HS-27A (cell line): ENCODE data around the gene STX11.
"Not testable (repeated sequence)": the region's sequence is repeated elsewhere in the genome, so short reads cannot be mapped to it uniquely, and the experiment has no call there.

Experiments used
- DNase-seq: peaks from one replicate; pipeline ENCODE4 v3.0.0-alpha.2; 2012; ENCODE audit warnings: low read depth, missing footprints

Gene STX11

GRCh38 chr6:144149894-144150709, at the start of gene STX11:
STX11 (plus strand) TSS chr6:144150517; CDS start chr6:144186628, 36,111 bp downstream.
- peak; percentile 46 for DNase-seq

- no peak for DNase-seq
These were observed 47.2 kb upstream of the STX11 start for GRCh38 chr6:144103026-144103563.

GRCh38 chr6:144104488-144104887, 45.8 kb upstream of the STX11 start:
- DNase-seq: no peak

- DNase-seq: peak; percentile 68
These were observed 45.3 kb upstream of the STX11 start for GRCh38 chr6:144104898-144105487.

DNA sequence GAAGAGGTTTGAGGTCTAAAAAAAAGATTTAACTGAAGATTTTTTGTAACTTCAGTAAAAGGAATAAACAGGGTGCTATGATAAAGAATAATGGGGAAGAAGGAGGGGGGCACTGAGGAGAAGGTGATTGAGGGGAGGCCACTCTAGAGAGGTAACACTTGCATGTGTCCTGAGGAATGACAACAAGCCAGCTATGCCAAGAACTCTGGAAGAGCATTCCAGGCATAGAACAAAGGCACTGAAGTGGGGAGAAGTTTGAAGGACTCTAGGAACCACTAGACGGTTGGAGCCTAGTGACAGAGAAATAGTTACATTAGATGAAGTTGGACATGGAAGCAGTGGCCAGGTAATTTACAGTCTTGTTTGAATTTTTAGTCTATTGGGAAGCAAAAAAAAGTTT, 44.1 kb upstream of the STX11 start:
- no peak for DNase-seq

DNA sequence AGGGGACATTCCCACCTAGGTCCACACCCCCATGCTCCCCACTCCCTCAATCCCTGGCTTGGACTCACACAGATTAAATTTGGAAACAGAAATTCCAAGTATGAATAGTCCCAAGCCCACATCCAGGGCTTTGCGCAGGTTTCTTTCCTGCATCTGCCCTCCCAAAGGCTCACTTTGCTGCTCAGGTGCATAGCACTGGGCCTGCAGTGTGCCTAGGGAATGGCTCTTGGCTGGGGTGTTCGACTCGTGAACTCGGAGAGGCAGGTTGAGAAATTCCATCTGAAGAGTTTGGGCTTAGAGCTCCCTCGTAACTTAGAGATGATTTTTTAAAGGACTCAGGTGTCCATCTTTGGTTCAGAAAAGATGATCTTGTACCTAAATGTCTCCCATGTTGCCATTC, 40.1 kb upstream of the STX11 start:
- DNase-seq: no peak

DNA sequence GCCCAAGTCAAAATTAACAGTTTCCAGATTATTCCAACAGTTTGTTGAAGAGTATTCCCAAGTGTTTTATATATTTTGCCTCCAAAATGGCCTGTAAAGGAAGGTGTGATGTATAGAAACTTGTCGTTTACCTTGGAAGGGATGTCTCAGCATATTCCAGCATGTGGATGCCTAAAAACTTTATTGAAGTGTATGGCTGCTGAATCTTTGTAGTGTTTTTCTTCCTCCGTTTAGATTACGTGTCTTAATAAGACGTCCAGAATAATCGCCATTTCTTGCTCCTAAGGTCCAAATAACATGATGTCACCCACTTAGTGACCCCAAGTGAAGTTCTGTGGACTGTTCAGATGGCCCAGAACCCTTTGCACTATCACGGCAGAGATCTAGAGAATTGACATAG, 37.0 kb upstream of the STX11 start:
- no peak for DNase-seq

DNA sequence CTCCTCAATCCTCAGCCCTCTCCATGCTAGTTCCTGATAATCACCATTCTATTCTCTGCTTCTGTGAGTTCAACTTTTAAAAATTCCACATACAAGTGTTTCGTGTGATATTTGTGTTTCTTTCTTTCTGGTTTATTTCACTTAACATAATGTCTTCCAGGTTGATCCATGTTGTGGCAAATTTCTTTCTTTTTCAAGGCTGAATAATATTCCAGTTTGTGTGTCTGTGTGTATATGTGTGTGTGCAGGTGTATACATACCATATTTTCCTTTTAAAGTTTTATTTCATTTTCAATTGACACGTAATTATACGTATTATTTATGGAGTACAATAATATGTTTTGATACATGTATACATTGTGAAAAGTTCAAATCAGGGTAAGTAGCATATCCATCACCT, 35.1 kb upstream of the STX11 start:
- DNase-seq: no peak

- DNase-seq: no peak
These were observed 30.9 kb upstream of the STX11 start for GRCh38 chr6:144119376-144119775.

DNA sequence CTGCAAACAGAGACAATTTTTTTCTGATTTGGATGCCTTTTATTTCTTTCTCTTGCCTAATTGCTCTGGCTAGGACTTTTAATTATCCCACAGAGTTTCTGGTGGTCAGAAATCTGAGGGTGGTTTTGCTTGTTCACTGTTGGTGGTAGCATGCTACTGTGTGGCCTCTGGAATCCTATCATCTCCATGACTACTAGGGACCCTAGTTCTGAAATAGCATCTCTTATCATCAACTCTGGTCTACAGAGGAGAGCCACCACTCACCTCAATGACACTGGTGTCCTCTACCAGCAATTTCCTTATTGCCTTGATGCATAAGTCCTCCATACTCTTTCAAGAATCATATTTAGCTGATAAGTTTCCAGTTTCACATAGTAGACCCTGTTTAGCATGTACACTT, 27.5 kb upstream of the STX11 start:
- DNase-seq: no peak

DNA sequence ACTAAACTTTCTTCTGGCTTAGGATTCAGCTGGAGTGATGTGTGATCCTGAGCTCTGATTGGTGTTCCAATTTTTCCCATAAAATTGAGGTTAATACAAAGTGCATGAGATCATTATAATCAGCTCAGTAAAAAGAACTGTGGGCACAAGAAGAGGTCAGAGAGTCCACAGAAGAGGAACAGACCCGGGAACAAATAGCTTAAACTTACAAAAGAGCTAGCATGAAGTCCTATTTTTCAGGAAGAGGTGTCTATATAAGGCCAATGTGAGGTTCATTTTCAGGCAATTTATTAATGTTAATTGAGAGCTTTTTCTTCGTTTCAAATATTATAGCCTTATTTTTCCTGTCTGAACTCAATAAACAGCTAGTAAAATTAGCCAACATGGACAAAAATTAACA, 26.9 kb upstream of the STX11 start:
- DNase-seq: no peak

DNA sequence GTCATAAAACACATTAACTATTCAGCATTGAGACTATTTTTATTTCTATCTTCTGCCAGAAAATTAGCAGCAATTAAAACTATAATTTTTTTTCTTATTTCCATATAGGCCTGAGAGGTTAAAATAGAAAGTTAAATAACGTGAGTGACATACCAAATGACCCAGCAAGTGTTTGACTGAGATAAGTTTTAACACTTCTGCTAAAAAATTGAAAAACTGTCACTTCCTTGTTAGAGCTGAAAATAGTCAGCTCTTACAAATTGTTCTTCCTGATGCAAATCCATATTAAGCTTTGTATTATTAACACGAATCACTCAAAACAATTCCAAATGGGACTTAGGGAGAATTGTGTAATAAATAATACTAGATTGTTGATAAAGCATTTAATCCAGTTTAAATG, 26.5 kb upstream of the STX11 start:
- no peak for DNase-seq

- no peak for DNase-seq
These were observed 23.2 kb upstream of the STX11 start for GRCh38 chr6:144127097-144127496.

DNA sequence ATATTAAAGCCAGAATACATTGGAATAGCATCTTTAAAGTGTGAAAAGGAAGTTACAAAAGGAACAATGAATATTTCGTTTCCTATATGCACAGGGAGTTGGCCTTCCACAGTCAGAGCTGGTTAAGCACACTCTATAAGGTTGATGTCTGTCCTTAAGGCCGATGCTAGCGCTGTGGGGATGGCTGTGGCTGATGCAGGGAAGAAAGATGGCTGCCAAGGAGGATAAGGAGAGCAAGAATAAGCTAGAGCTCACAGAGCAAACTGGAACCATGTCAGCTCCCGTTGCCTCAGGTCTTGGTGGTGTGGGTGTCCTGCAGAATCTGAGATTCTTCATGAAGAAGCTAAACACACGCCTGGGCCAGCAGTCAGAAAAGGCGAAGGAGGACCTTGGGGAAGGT, 20.8 kb upstream of the STX11 start:
- DNase-seq: no peak

DNA sequence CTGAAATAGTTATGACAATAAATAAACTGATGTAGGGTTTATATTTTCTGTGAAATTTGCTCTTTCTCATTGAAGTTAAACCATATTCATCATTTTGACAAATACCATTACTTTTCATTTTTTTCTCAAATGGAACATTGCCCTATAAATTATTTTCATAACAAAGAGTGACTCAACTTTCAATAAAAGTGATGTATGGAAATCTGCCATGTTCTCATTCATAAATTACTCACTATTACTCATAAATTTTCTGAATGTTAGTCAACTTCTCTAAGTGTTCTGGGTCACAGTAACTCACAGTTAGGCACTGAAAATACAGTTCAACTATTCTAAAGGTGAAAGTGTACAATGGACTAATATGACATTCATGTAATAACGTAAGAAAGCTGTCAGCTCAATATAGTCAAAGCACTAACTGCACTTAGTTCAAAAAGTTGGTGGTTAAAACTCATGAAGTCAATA, 19.0 kb upstream of the STX11 start:
- DNase-seq: peak; percentile 79

GRCh38 chr6:144132167-144132690, 18.1 kb upstream of the STX11 start:
- DNase-seq: not testable (repeated sequence)

DNA sequence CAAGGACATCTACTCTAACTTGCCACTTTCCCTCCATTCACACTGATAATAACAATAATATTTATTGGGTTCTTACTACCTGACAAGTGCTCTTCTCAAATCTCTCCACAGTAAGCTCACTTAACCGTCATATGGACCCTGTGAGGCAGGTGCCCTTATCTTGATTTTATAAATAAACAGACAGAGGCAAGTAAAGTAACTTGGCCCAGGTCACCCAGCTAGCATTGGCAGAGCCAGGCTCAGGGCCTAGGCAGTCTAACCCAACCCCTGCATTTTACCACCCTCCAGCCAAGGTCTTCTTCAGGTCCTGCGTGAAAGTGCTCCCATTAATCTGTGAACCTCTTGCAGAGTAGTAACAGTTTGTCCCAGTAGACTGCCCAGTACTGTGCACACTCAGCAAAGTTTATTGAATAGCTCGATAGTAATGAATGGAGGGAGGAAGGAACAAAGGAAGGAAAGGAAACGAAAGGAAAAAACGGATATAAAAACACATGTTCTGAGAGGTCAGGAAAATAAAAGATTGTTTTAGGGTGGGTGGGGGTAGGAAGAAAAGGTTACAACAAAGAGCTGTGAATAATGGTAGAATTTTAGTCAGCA, 17.0 kb upstream of the STX11 start:
- DNase-seq: no peak

- DNase-seq: peak; percentile 46
These were observed 16.1 kb upstream of the STX11 start for GRCh38 chr6:144134176-144134575.

GRCh38 chr6:144134737-144135136, 15.6 kb upstream of the STX11 start:
- no peak for DNase-seq

- DNase-seq: no peak
These were observed 11.8 kb upstream of the STX11 start for GRCh38 chr6:144138542-144138941.

DNA sequence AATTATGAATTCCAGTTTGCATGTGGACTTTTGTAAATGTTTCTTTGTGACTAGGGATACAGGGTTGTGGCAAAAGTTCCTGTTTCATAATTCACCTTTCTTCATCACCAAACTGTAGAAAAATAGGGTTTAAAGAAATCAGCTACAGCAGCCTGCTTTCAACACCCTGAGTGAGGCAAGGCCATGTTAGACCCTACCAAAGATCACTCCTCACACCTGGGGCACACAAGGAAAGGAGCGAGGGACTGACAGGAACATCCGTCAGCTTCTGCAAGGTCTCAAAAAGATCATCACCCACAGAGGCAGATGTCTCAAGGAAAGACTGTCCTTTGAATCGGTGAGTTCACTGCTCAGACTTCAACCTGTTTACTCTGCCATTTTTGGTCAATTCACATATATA, 10.5 kb upstream of the STX11 start:
- DNase-seq: no peak

- no peak for DNase-seq
These were observed 9.4 kb upstream of the STX11 start for GRCh38 chr6:144140867-144141266.

- no peak for DNase-seq
These were observed 8.8 kb upstream of the STX11 start for GRCh38 chr6:144141470-144141869.
